ENCODE results near the gene CALHM5. TPM values are rescaled to one million over a fixed set of nuclear protein-coding genes. Genes with fewer than 3 reads are reported as not detected.

The CALHM5 gene
- total and polyA plus RNA-seq, 8 donors = 2.3 to 6.7 (median 5.3) TPM

- no peak for DNase-seq
- Histone ChIP-seq H3K4me1 (peaks cover 0 to 3% of the 10 kb centered on the region in 2 donors), H3K27me3 (peaks cover 0 to 8% of the 10 kb centered on the region in 2 donors), H3K36me3 (no peaks in the 10 kb centered on the region), H3K9me3 (no peaks in the 10 kb centered on the region), H3K27ac (no peak overlapping the region), H3K4me3 (no peak overlapping the region)
- TF ChIP-seq, protein P1, sequence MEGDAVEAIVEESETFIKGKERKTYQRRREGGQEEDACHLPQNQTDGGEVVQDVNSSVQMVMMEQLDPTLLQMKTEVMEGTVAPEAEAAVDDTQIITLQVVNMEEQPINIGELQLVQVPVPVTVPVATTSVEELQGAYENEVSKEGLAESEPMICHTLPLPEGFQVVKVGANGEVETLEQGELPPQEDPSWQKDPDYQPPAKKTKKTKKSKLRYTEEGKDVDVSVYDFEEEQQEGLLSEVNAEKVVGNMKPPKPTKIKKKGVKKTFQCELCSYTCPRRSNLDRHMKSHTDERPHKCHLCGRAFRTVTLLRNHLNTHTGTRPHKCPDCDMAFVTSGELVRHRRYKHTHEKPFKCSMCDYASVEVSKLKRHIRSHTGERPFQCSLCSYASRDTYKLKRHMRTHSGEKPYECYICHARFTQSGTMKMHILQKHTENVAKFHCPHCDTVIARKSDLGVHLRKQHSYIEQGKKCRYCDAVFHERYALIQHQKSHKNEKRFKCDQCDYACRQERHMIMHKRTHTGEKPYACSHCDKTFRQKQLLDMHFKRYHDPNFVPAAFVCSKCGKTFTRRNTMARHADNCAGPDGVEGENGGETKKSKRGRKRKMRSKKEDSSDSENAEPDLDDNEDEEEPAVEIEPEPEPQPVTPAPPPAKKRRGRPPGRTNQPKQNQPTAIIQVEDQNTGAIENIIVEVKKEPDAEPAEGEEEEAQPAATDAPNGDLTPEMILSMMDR (IDR thresholded peaks at IDR 0.05) = no peak
- ATAC-seq = no peak
- intact Hi-C loops (cut with DNase I) = no loop called here
Measured at GRCh38 chr6:116562019-116562403, 50.6 kb downstream of the CALHM5 start.

DNA sequence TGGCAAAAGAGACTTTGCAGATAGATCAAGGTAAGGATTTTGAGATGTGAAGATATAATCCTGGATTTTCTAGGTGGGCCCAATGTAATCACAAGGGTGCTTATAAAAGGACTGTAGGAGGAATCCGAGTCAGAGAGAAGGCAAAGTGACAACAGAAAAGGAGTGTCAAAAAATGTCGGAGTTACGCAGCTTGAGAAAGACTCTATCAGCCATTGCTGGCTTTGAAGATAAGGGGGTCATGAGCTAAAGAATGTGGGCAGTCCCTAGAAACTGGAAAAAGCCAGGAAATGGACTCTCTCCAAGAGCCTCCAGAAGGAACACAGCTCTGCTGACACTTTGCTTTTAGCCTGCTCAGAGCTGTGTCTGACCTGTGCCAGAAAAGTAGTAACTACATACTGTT is 51.2 kb downstream of the CALHM5 start:
- DNase-seq = peak in 2 of 4 donors; percentile 51 to 76
- intact Hi-C loops (cut with DNase I) = no loop called here

GRCh38 chr6:116563830-116564229 is 52.4 kb downstream of the CALHM5 start:
- Histone ChIP-seq H3K9me3 (no peaks in the 10 kb centered on the region), H3K4me3 (no peak overlapping the region), H3K27ac (no peak overlapping the region), H3K27me3 (peaks cover 0 to 8% of the 10 kb centered on the region in 2 donors), H3K4me1 (peaks cover 0 to 7% of the 10 kb centered on the region in 2 donors), H3K36me3 (no peaks in the 10 kb centered on the region)
- DNase-seq (no peak), ATAC-seq (no peak)
- intact Hi-C loops (cut with DNase I) = no loop called here
- TF ChIP-seq, protein P1 (IDR thresholded peaks at IDR 0.05) = no peak

More for the DNA sequence above, 51.2 kb downstream of the CALHM5 start:
- TF ChIP-seq, protein P1 (IDR thresholded peaks at IDR 0.05) = no peak
- H3K9me3 ChIP-seq = no peaks in the 10 kb centered on the region
- ATAC-seq = no peak
- H3K36me3 ChIP-seq = no peaks in the 10 kb centered on the region
- H3K27ac ChIP-seq = no peak overlapping the region
- H3K4me1 ChIP-seq = peaks cover 0 to 3% of the 10 kb centered on the region in 2 donors
- H3K4me3 ChIP-seq = no peak overlapping the region
- peaks cover 0 to 8% of the 10 kb centered on the region in 2 donors for H3K27me3 ChIP-seq

- TF ChIP-seq, protein P1 (IDR thresholded peaks at IDR 0.05) = no peak
- no peak overlapping the region for H3K4me3 ChIP-seq
- no peak overlapping the region for H3K27ac ChIP-seq
- H3K9me3 ChIP-seq = no peaks in the 10 kb centered on the region
- peaks cover 0 to 12% of the 10 kb centered on the region in 2 donors for H3K4me1 ChIP-seq
- peaks cover 0 to 8% of the 10 kb centered on the region in 2 donors for H3K27me3 ChIP-seq
- H3K36me3 ChIP-seq = no peaks in the 10 kb centered on the region
- intact Hi-C loops (cut with DNase I) = no loop called here
- DNase-seq (no peak), ATAC-seq (no peak)
Measured at GRCh38 chr6:116564311-116564710, 52.9 kb downstream of the CALHM5 start.

DNA sequence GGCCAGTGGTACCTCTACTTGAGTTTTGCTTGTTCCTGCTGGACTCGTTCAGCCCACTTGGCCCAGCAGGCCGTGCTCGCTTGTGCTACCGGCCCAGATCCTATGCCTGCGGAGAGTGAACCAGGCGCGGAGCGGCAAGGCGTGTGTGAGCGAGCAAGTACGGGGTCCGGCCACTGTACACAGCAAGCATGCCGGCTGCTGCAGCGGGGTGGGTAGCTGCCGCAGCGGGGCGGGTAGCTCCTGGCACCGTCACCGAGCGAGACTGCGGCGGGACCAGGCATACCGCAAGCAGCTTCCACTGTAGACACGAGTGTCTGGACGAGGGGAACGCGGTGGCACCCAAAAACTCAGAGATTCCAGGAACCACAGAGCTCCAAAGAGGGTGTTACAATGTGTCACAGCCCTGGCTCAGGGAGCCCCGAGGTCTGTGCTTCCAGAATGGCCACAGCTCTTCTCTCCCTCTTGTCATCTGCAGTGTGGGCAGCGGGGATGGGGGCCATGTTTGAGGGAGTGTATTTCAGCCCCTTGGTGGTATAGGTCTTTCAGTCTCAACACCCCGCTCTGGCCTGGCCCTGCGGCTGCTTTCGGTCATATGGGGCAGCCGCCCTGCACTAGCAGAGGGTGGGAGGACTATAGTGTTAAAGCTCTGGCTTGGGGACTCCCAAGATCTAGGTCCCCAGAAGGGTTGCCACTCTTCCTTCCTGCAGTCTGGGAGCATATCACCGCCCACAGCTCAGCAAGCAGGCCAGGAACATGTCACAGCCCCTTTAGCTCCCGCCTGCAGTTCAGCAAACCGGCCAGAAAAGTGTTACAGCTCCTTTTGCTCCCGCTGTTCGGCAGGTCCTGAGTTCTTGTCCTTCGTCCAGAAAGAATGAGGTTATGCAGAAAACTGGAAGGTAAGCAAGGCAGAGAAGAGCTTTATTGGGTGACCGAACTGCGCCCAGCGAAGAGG is 53.8 kb downstream of the CALHM5 start:
- DNase-seq = peak in 1 of 4 donors; percentile 79
- H3K4me1 ChIP-seq = peaks cover 0 to 20% of the 10 kb centered on the region in 2 donors
- ATAC-seq = peak; percentile 49
- no peak overlapping the region for H3K4me3 ChIP-seq
- intact Hi-C loops (cut with DNase I) = no loop called here
- H3K36me3 ChIP-seq = no peaks in the 10 kb centered on the region
- TF ChIP-seq, protein P1 (IDR thresholded peaks at IDR 0.05) = no peak
- no peaks in the 10 kb centered on the region for H3K9me3 ChIP-seq
- no peak overlapping the region for H3K27ac ChIP-seq
- H3K27me3 ChIP-seq = peaks cover 0 to 8% of the 10 kb centered on the region in 2 donors

All from left lung (tissue), 10 donors.